Epithelial cell of esophagus (primary cell): ENCODE results near the gene WASHC4.

ENCODE experiments used
- DNase-seq: peaks from one replicate; pipeline ENCODE4 v3.0.0; 2010; ENCODE audit warnings: low read depth
- H3K4me3 ChIP-seq: 2 replicates; pipeline ENCODE4 v1.5.1; 2011; ENCODE audit warnings: mild to moderate bottlenecking, low read length, control low read depth
- TF ChIP-seq, protein P1 (sequence below): IDR thresholded peaks from 2 replicates; pipeline ENCODE4 v1.5.1; 2011; ENCODE audit warnings: low read depth, mild to moderate bottlenecking, low read length, control low read depth, inconsistent platforms; ENCODE audit not compliant: insufficient read depth; ENCODE audit errors: missing control alignments

Gene WASHC4

DNA sequence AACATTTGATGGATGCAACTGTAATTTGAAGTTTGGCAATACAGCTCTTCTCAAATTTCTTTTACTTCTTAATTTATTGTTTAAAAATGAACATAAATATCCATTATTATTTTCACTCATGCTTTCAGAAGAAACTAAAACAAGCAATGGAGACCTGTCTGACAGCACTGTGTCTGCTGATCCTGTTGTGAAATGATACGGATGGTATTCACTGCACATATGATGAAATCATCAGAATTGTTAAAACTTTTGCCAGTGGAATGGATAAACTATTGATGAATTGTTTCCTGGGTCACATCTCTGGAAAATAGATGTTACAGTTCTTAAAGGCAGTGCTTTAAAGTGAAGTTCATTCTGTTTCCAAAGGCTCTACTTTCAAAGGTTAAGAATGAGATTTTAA is 59.2 kb downstream of the WASHC4 start:
- TF ChIP-seq, protein P1, sequence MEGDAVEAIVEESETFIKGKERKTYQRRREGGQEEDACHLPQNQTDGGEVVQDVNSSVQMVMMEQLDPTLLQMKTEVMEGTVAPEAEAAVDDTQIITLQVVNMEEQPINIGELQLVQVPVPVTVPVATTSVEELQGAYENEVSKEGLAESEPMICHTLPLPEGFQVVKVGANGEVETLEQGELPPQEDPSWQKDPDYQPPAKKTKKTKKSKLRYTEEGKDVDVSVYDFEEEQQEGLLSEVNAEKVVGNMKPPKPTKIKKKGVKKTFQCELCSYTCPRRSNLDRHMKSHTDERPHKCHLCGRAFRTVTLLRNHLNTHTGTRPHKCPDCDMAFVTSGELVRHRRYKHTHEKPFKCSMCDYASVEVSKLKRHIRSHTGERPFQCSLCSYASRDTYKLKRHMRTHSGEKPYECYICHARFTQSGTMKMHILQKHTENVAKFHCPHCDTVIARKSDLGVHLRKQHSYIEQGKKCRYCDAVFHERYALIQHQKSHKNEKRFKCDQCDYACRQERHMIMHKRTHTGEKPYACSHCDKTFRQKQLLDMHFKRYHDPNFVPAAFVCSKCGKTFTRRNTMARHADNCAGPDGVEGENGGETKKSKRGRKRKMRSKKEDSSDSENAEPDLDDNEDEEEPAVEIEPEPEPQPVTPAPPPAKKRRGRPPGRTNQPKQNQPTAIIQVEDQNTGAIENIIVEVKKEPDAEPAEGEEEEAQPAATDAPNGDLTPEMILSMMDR: no peak
- no peak overlapping the region for H3K4me3 ChIP-seq
- peak; percentile 29 for DNase-seq

DNA sequence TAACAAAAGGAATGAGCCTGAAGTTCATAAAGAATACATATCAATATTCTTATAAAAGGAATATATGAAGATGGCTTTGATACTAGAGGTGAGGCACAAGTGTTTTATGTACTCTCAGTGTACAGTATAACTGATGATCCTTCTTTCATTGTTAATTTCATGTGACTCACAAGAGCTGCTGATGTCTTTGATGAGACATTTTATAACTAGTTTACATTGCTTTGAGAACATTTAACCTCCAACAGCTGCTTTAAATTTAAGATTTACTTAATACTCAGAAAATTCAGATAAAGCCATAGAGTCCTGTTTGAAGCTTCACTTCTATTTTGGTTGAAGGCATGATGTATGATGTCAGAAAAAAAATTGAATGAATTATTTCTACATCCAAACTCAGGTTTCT is 59.8 kb downstream of the WASHC4 start:
- TF ChIP-seq, protein P1: no peak
- H3K4me3 ChIP-seq: no peak overlapping the region
- no peak for DNase-seq

DNA sequence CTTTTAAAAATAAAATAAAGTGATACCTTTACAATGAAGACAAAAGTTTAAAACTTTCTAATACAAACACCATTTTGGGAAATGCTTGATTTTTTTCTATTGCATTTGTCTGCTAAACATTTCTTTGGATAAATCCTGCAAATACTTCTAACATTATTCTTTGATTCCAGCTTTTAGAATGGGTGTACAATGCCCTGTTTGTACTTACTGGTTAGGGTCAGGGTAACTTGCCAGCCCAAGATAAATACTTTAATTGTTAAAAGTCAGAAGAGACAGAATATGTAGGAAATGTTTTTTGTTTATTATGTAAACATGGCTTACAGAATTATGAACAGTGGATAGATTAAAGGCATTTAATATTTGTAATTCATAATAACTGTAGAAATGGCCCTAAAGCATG is 60.5 kb downstream of the WASHC4 start:
- TF ChIP-seq, protein P1: no peak
- no peak overlapping the region for H3K4me3 ChIP-seq
- no peak for DNase-seq

DNA sequence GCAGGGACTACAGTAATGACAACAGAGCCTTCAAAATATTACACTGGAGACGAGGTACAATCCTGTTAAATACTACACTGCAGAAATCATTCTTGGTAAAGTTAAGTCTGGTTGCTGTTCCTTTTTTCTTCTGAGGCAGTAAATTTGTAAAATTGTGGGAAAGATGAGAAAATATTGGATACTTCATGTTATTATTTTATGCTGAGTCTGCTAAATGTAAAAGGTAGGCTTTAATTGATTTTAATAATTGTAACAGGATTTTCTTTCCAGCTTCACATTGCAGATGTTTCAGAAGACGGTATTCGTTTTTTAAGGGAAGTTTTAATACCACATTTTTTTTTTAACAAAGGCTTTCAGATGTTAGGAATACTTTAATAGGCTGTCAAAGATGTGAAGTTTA is 62.6 kb downstream of the WASHC4 start:
- no peak for DNase-seq
- TF ChIP-seq, protein P1: no peak
- H3K4me3 ChIP-seq: no peak overlapping the region

DNA sequence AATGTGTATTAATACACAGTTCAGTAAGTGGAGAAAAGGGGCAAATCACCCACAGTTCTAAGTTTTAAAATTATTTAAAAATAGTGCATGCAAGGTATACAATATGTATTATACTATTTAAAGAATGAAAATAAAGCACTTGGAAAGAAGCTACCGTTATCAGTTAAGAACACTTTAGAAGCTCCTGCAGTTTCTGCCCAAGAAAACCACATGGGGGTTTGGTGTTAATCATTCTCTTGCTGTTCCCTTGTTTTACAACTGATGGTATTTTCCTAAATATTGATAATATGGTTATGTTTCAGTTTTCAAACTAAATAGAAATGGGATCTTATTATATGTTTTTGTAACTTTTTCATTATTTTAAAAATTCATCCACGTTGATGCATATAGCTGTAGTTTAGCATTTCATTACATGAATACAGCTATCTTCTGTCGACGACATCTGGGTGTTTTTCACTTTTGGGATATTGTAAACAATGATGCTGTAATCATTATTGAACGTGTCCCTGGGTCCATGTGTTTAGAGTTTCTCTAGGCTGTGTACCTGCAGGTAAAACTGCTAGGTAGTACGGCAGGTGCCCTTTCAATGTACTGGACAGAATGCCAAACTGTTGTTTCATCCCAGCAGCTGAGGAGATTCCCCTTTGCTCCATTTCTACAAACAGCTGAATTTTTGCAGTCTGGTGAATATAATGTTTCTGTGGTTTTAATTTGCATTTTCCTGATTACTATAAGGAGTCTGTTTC is 64.3 kb downstream of the WASHC4 start:
- TF ChIP-seq, protein P1: no peak
- no peak for DNase-seq

DNA sequence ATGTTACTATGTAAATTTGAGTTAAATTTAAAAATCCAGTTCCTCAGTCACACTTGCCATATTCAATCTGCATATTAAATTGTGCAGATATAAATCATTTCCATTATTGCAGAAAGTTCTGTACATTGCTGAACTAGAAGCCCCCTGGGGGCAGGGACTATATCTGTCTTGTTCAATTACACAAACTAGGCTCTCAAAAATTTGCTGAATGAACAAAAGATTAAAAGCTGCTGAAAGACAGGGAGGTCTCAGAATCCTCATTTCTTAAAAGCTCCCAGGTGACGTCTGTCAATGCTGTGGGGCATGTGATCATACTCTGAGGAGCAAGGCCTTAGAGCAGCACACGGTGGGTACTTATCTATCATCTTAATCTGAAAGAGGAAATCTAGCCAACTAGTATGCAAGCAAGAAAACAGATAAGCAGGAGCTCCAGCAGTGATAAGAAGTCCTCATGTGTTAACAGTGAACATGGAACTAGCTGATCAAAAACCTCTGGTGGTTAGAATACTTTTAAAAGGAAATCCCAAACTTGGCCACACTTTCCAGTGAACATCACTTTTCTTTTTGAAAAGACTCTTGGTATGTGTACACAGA is 68.0 kb downstream of the WASHC4 start:
- H3K4me3 ChIP-seq: no peak overlapping the region
- TF ChIP-seq, protein P1: no peak
- DNase-seq: no peak

More for the DNA sequence above, 64.3 kb downstream of the WASHC4 start:
- no peak overlapping the region for H3K4me3 ChIP-seq
